Activated gamma-delta T cell (primary cell): ENCODE data around the gene CXXC1.
A peak's percentile ranks its signal among the peaks of the same experiment; 100 is the strongest.
"Not testable (repeated sequence)": the region's sequence is repeated elsewhere in the genome, so short reads cannot be mapped to it uniquely, and the experiment has no call there.

Experiments used
- DNase-seq: peaks from one replicate; lab custom pipeline; 2025; lab: John Stamatoyannopoulos, UW
- total RNA-seq, 2 donors: gene quantifications; one replicate each; lab custom pipeline; 2026; lab: John Stamatoyannopoulos, UW

Gene CXXC1
- 101 to 104 reads per million in 2 donors for total RNA-seq

DNA sequence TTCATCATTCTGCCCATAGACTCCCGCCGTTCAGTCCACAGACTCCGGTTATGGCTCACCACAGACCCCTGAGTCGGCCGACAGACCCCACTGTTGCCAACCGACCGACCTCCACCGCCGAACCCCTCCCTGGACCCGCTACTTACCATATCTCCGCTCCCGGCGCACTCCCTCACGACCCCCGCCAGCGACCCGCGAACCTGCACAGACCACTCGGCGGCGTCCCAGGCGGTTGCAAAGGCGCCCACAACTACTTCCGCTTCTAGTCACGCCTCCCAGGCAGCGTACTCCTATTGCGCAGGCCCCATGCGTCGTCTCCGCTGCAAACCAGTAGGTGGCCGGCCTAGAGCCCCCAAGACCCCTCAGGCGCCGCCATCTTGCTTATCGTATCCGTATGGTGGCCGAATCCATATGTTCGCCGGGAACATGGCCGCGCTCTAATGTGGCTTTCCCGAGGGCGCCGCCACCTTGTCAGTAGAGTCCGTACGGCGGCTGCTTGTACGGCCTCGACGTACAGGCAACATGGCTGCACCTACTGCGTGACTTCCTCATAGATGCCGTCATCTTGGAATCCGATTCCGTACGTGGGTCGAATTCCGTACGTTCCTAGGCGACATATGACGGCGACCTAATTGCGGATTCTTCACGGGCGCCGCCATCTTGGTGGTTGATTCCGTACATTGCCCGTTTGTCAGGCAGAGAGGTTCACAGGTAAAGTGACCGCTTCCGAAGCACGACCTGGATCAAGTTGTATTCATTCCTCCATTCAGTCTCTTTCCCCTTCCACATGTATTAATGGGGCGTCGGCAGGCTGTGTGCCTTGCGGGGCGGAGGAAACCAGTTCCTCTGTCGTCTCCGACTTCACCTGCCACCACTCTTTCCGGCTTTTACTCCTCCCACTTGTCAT, at the start of gene CXXC1:
TSS of gene CXXC1 (minus strand) at position 252 of the 907 bp plus-strand sequence. CDS start at position 149, 103 bp downstream.
- DNase-seq: peak; percentile 91

- DNase-seq: no peak
Measured at GRCh38 chr18:50334546-50335152, 47.2 kb upstream of the CXXC1 start.

- no peak for DNase-seq
Measured at GRCh38 chr18:50331691-50332090, 44.2 kb upstream of the CXXC1 start.

DNA sequence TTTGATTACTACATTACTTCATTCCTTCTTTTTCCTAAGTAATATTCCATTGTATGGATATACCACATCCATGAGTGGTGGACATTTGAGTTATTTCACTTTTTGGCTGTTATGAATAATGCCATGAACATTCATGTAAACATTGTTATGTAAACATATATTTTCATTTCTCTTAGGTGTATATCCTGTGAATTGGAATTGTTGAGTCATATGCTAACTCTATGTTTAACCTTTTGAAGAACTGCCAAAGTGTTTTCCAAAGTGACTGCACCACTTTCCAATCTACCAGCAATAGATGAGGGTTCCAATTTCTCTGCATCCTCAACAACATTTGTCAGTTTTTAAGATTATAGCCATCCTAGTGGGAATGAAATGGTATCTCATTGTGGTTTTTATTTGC, 42.7 kb upstream of the CXXC1 start:
- DNase-seq: no peak

GRCh38 chr18:50327983-50328382, 40.5 kb upstream of the CXXC1 start:
- DNase-seq: no peak

GRCh38 chr18:50320719-50321118, 33.2 kb upstream of the CXXC1 start:
- no peak for DNase-seq

DNA sequence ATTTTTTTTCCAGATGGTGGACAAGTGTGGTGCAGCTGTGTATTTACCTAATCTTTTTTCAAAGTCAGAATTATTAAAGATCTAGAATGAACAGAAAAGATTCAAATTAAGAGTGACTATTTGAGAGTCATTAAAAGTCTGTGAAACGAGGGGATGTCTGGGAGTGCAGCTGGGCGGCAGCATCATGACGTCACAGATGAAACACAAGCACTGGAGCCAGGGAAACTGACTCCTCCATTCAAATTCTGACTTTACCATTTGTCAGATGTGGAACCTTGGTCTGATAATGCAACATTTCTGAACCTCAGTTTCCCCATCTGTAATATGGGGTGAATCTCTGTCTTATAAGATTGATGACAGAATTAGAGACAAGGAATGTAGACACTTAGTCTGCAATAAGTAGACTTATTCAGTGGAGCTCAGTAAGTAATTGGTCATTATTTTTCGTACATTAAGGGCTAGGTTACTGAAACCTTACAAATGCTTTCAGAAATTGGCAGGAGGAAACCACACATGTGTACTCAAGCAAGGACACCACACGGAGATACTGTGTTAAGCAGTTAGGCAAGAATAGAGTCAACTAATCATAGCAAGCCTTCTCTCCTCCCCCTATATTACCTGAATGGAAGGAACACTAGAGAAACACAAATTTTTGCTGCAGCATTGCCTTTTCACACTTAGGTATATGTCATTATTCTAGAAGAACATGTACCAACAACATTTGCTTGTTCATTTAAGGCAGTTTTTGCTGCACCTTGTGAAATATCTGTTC, 27.8 kb upstream of the CXXC1 start:
- DNase-seq: no peak

- DNase-seq: no peak
Measured at GRCh38 chr18:50313873-50314460, 26.5 kb upstream of the CXXC1 start.

DNA sequence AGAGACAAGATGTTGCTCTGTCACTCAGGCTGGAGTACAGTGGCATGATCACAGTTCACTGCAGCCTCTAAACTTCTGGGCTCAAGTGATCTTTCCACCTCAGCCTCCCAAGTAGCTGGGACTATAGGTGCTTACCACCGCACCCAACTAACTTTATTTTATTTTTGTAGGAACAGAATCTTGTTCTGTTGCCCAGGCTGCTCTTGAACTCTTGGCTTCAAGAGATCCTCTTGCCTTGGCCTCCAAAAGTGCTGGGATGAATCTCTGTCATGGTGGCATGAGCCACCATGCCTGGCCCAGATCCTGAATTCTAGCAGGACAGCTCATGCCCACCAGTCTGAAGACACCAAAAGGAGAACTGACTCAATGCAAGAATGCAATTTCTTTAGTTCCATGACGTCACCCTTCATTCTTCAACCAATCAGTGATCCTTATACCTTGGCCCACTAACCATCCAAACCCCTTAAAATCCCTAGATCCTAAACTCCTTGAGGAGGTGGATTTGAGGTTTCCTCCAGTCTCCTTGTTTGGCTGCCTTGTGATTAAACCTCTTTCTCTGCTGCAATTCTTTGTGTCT, 25.6 kb upstream of the CXXC1 start:
- no peak for DNase-seq

DNA sequence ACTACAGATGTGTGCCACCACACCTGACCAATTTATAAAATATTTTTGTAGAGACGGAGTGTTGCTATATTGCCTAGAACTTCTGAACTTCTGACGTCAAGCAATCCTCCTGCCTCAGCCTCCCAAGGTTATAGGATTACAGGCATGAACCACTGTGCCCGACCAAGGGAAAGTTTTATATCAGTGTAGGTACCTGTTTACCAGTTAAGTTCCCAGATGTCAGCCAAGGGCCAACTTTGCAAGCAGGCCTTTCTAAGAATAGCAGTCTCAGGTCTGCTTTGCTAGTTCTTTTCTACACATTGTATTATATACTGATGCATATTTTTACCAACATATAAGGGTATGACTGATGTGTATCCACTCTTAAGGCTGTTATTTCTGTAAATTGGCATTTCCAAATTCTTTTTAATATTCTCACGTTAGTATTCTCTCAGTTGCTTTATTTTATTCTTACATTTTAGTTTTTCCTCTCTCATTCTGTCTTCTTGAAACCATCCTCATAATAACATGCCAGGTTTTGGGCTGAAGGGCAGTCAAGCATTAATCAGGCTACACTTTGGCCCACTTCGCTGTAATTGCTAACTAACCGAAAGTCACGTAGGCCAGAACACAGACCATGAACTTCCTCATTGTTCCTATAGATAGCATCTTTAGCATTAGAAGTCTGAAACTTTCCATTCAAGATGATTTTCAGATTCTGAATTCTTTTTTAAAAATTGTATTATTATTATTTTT, 25.0 kb upstream of the CXXC1 start:
- no peak for DNase-seq

- no peak for DNase-seq
Measured at GRCh38 chr18:50311650-50312049, 24.2 kb upstream of the CXXC1 start.

GRCh38 chr18:50310080-50310479, 22.6 kb upstream of the CXXC1 start:
- DNase-seq: no peak

GRCh38 chr18:50308851-50309250, 21.4 kb upstream of the CXXC1 start:
- DNase-seq: not testable (repeated sequence)

DNA sequence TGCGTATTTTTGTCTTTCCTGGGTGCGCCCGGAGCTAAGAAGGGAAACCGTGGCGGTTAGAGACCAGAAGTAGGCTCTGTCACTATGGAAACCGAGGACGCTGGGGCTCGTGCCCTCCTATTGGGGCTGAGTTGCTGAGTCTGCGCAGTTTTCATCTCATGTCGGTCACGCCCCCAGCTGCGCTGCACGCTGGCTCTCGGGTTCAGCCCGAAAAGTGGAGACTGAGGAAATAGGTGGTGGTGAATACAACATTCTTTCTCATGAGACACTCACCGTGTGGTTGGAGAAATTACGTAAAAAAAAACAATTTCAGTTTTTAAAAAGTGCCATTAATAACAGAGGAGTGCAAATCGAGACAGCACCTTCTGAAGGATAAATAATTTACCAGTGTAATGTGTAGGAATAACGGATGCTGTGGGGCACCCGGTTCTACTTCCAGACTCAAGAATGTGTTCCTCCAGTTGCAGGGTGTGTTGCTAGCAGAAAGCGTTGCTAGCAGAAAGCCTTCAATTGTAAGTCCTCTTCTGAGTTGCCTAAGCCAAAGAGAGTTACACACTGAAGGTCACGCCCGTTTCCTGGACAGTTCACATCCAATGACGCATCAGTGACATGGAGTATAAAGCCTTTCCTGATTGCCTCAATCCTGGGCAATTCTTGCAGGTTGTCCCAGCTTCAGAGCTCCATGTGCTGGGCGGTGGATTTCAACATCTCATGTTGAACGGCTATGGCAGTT, 20.4 kb upstream of the CXXC1 start:
- DNase-seq: peak; percentile 31

DNA sequence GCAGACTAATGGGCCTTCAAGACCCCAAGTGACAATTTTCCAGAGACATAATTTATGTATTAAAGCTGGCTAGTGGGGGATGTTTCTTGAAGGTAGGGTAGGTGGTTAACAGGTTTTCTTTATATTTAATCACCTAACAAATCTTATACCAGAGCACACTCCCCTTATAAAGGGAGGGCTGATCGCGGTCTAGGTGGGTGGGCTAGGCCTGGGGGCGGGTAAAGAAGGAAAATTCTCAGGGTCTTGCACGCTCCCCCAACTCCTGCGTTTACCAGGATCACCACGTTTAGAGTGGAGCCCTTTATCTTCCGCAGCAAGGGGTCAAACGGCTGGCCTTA, 19.9 kb upstream of the CXXC1 start:
- no peak for DNase-seq

- DNase-seq: no peak
Measured at GRCh38 chr18:50306944-50307343, 19.5 kb upstream of the CXXC1 start.

GRCh38 chr18:50301074-50301473, 13.6 kb upstream of the CXXC1 start:
- DNase-seq: no peak

DNA sequence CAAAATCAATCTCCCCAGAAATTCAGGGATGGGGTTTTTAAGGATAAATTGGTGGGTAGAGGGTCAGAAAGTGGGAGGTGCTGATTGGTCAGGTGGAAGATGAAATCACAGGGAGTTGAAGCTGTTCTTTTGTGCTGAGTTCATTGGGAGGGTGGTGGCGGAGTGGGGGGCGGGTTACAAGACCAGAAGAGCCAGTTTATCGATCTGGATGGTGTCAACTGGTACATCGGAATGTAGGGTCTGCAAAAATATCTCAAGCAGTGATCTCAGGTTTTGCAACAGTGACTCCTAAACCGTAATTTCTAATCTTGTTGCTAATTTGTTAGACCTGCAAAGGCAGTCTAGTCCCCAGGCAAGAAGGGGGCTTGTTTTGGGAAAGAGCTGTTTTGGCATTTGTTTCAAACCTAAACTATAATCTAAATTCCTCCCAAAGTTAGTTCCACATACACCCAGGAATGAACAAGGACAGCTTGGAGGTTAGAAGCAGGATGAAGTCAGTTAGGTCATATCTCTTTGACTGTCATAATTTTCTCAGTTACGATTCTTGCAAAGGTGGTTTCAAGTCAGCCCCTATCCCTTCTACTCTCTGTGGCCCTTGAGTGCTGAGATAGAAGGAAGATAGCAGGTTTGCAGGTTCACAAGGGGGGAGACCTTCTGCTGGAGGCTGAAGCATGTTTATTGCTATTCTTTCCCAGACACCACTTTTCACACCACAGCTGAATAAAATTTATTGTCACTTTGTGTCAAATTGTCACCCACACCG, 12.3 kb upstream of the CXXC1 start:
- no peak for DNase-seq

DNA sequence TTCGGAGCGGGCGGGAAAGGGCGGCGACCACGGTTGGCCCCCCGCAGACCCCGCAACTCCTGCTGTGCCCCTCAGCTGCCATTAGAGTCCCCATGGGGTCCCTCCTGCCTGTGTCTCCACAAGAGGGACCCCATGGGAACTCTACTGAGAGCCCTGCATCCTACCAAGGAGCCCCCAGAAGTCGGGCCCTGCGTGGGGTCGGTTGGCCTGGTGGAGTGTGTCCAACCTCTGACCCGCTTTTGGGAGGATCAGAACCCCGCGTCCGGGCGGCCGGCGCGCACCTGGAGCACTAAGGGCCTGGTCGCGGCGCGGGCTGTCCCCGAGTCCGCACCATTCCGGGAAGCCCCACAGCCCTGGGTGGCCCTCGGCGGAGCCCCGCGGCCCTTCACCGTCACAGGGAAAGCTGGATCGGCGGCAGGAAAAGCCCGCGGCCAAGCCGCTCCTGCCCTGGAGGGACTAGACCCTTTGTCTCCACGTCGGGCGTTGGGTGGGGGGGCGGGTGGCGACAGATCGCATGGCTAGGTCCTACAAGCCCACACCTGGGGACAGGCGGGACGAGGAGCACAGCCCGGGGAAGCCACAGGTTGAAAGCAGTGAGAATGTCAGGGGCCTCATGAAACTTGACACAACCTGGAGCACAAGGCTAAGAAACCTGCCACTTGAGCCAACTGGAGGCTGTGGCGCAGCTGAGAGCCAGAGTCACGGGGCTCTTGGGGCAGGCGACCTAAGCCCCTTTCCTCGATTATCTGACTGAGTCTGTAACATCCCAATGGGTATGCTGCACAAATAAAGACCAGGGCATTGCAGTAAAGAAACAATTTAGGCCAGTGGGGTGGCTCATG, 11.2 kb upstream of the CXXC1 start:
- no peak for DNase-seq
